HG03442 (cell line): ENCODE data around the gene CDKN1C.

ENCODE experiments used
- ATAC-seq: cut with Tn5 transposase; IDR thresholded peaks from one replicate; pipeline ENCODE4 v1.9.1; 2021; ENCODE audit warnings: mild to moderate bottlenecking, moderate library complexity; ENCODE audit not compliant: unreplicated experiment

Gene CDKN1C

GRCh38 chr11:2923446-2924375 is 38.1 kb upstream of the CDKN1C start:
- no peak for ATAC-seq

DNA sequence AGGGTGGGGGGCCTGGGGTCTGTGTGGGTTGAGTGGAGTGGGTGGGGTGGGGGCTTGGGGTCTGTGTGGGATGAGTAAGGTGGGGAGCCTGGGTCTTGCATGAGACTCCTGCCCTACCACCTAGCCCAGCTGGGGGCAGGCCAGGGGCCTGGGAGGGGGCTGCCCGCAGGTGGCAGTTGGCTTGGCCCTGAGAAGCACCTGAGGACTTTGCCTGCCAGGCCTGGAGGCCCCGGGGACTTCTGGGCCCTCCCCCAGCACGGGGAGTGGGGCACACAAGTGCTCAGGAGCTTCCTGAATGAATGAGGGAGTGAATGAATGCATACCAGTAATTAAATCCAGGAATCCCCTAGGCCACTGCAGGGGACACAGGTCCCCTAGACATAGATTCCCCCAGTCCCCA is 37.1 kb upstream of the CDKN1C start:
- no peak for ATAC-seq

DNA sequence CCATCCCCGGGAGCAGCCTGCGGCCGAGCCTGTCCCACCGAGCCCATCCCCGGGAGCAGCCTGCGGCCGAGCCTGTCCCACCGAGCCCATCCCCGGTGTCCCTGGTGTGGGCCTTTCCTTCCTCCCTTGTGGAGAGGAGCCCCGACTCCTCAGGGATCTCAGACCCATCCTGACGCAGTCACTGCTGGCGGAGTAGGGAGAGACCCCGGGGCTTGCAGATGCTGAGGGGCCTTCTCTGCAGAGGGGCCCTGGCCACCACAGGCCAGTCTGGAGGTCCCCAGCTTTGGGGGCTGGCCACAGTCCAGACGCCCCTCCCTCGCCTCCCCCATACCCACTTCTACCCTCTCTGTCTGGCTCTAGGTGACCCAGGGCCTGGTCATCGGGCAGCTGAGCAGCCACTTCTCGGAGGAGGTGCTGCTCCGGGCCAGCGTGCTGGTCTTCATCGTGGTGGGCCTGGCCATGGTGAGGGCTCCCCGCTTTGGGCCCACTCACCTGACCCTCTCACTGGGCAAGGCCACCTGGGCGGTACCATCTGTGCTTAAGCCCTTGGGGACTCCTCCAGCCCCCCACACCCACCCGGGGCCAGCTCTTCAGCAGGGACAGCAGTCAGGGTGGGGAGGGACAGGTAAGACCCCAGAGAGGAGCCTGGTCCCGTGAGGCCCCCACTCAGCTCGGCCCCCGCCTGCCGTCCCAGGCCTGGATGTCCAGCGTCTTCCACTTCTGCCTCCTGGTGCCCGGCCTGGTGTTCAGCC is 36.3 kb upstream of the CDKN1C start:
- no peak for ATAC-seq

DNA sequence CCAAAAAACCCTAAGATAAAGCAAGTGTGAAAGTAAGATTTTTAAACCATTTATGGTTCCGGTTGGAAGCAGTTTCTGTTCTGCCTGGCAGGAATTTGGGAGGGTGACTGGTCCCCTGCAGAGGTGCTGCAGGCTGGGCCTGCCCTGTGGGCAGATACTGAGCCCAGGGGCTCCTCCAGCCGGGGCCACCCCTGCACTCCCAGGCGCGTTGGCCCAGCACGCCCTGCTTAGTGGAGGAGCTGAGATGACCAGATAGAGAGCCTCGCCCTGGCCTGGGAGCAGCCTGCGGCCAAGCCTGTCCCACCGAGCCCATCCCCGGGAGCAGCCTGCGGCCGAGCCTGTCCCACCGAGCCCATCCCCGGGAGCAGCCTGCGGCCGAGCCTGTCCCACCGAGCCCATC is 35.7 kb upstream of the CDKN1C start:
- ATAC-seq, result no peak

DNA sequence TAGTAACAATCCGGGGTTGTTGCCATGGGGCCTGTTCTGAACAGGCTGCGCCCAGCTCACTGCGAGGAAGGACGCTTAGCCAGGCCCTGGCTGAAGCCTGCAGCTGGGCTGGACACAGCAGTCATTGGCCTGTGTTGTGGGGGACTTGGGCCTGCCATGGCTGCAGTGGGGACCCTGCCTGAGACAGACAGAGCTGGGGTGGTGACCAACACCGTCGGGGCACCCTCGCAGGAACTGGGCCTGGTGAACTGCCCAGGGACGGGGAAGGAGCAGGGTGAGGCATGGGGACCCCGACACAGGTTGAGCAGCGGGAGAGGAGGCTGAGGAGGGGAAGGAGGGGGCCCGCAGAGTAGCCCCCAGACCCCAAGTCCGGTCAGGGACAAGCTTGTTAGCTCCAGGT is 34.8 kb upstream of the CDKN1C start:
- no peak for ATAC-seq

DNA sequence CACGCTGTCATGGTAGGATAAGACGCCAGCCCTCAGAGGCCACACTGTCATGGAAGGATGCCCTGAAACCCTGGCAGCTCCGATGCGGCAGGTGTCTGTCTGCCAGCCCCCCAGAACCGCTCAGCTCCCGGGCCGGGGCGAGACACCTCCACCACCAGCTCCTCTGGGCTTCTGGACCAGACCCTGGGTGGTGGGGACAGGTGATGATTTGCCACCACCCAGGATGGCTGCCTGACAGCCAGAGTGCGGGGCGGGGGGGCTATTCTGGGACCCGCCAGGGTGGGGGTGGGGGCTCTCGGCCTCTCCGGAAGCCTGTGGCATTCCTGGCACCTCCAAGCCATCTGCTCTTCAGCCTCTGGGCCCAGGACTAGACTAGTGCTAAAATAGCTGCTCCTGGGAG is 34.3 kb upstream of the CDKN1C start:
- ATAC-seq, result no peak

DNA sequence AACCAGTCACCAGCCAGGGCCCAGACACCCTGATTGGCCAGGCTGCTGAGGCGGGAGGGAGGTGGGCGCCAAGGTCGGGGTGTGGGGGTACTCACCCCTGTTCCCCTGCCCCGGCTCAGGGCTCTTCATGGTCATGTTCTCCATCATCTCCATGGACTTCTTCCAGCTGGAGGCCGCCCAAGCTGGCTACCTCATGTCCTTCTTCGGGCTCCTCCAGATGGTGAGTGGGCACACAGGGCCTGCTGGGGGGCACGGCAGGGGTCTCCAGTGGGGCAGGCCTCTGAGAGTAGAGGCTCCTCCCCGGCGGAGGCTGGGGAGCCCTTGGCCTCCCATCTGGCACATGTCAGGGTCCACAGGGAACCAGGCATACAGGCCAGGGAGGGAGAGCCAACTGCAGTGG is 33.6 kb upstream of the CDKN1C start:
- ATAC-seq, result no peak

GRCh38 chr11:2917842-2918490 is 32.4 kb upstream of the CDKN1C start:
- ATAC-seq, result no peak

DNA sequence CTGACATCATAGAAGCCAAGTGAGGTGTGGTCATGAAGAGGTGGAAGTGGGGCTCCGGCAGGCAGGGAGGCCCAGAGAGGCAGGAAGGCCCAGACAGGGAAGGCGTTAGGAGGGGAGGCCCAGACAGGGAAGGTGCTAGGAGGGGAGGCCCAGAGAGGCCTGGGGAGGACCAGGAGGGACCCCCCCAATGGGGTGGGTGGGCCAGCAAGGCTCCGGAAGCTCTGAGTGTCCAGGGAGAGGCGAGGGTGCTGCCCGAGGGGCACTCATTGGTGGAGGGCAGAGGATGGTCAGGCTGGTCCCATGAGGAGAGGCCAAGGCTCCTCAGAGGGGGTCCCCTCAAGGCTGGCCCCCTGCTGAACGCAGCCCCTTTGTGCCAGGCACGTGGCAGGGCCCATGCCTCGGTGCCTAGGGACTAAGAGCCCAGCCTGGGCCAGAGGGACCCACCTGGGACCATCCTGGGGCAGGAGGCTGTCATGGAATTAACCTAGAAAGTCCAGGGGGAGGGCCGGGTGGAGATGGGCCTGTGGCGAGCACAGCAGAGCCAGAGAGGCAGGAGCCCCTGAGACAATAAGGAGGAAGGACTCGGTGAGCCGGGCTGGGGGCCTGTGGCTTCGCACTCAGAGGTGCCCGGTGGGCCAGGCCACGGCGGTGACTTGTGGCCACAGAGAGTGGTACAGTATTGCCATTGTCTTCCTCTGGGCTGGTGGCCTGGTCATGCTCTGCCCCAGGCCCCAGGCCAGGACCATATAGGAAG is 31.5 kb upstream of the CDKN1C start:
- ATAC-seq, result no peak

DNA sequence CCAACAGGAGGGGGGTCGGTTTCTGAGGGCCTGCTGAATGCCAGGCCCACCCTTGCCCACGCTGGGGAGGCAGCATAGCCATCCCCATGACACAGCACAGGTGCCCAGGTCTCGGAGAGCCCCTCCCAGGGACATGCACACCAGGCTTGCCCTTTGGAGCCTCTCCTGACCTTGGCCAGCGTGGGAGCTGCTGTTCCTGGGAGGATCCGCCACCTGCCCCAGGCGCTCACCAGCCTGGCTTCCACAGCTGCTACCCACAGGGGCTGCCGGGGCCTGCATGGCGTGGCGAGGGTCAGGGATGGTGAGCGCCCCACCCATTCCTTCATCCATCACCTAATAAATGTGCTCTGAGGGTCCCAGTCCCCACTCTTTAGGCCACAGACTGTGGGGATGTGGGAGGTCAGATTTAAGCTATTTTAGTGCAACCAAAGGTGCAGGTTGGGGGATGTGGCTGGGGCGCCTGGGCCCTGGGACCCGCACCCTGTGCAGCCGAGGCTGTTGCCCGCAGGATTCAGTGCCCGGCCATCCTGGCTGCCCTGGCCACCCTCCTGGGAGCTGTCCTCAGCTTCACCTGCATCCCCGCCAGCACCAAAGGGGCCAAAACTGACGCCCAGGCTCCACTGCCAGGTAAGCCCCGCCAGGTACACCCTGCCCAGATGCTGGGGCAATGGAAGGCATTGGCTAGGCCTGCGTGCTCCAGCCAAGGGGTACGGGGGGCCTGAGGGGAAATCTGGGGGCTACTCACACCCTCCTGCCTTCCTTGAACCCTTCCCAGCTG is 30.7 kb upstream of the CDKN1C start:
- no peak for ATAC-seq

DNA sequence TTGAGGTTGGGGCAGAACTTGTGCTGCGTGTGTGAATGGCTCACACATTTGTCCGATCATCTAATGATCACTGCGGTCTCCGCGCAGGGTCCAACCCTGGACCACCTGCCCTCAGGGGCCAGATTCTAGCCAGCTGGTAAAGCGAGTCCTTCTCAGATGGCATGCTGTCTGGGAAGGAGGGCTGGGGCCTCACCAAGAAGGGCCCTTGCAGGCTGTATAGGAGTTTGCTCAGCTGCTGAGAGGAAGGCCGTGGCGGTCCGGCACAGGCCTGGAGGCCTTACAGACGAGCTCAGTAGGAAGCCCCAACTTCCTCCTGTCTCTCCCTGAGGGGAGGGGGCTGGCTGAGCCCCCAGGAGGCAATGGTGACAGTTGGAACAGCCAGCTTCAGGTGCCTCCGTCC is 29.9 kb upstream of the CDKN1C start:
- no peak for ATAC-seq

- no peak for ATAC-seq
Observed at GRCh38 chr11:2914455-2915195, 29.1 kb upstream of the CDKN1C start.

DNA sequence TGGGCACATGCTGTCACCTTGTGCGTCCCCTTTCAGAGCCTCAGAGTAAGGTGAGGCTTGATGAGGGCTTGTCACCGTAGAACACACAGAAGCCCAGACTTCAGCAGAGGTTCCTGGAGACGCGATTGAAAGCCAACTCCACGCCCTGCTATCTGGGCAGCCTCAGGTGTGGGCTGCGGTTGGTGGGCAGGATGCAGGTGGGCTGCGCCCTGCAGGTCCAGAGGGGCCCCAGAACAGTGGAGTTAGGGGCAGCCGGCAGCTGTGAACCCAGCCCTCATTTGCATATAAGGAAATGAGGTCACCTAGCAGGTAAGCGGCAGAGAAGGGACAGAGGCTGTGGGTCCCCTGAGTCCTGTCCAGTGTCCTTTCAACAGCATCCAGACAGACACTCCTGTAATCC is 28.2 kb upstream of the CDKN1C start:
- no peak for ATAC-seq

DNA sequence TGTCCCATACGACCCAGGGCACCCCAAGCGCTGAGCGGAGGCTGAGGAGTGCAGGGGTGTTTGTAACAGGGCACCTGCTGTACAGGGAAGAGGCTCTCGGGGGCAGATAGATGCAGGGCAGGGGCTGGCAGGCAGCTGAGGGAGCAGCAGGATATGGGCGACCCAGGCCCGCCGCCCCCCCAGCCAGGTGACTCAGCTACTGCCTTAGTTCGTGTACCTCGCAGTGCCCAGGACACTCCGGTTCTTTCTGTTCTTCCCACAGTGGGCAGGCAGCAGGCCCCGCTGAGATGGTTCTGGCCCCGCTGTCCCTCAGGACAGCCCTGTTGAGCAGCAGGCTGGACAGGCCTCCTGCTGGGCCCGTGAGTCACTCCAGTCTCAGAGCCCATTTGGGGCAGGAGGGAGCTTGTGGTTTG is 27.4 kb upstream of the CDKN1C start:
- no peak for ATAC-seq

- no peak for ATAC-seq
Observed at GRCh38 chr11:2912498-2912897, 26.9 kb upstream of the CDKN1C start.

DNA sequence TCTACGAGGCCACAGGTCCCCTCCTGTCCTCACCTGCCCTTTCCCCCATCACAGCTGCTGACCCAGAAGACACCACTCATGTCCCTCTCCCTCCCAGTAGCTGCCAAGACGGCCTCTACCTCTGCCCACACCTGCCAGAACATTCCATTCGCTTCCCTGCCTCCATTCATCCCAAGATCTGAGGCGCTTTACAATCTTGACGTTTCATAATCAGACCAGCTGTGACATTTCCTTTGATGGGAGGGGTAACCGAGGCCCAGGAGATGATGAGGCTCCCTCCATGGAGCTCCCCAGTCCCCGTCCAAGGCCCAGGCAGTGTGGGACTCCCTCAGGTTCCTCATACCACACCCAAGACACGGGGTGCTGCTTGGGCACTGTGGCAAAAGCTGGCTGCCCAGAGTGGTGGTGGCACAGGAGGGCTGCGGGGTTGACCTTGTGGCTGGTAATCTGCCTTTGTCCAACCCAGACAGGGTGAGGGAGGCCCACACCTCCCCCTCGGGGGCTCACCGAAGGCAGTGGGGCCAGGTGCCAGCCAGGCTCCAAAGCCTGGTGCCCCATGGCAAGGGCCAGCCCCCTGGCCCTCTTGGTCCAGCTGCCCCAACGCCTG is 26.3 kb upstream of the CDKN1C start:
- no peak for ATAC-seq

- no peak for ATAC-seq
Observed at GRCh38 chr11:2911088-2911784, 25.7 kb upstream of the CDKN1C start.

DNA sequence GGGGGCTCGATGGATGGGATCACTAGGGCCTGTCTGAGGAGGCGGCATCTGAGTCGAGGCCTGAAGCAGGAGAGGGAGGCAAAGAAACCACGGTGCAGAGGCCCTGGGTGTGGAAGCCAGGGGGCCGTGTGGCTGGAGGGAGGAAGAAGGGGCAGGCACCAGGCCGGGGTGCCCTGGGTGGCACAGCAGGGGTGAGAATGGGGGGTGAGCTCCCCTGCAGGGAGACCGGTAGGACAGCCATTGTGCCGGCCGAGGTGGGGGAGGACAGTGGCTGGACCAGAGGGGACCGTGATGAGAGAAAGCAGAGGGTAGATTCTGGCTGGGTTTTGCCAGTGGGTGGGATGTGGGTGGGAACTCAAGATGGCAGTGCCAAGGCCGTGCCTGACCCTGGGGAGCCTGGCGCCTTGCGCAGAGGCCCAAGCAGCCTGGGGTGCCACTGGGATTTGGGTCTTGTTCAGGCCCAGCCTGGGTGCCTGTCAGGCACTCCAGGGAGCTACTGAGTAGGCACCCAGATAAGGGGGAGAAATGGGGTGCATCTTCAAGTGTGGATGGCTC is 24.9 kb upstream of the CDKN1C start:
- no peak for ATAC-seq
